Measurements from ENCODE around the gene LTK. TPM values are rescaled to one million over a fixed set of nuclear protein-coding genes. Genes with fewer than 3 reads are reported as not detected.
A peak's percentile ranks its signal among the peaks of the same experiment; 100 is the strongest.

LTK gene
- total RNA-seq, 2 experiments from 2014 or later, result 9.7 to 9.9 TPM

GRCh38 chr15:41502795-41503668, 10.6 kb downstream of the LTK start:
- no peak for TF ChIP-seq CTCF (IDR thresholded peaks at IDR 0.05)

GRCh38 chr15:41501931-41502794, 11.5 kb downstream of the LTK start:
- DNase-seq (peak in 7 of 14 experiments; percentile 29 to 74 (median 52)), ATAC-seq (ENCODE audit: poor library complexity) (peak; percentile 83)
- ChIA-PET CTCF (interaction anchor here (1.8 kb wide), 1 partner anchor 55 kb away, joined by 4 read pairs; no protein-coding TSS in a partner anchor), POLR2A (interaction anchor here (0.9 to 1.4 kb wide), 4 partner anchors 9 to 170 kb away, joined by 3 to 6 read pairs (median 4); partner anchors contain the start of genes ITPKA, NUSAP1 and OIP5)
- TF ChIP-seq CTCF (IDR thresholded peaks at IDR 0.05), result no peak
- Mint-ChIP-seq H3K27me3 (peaks cover 68% of the 10 kb centered on the region), H3K4me1 (ENCODE audit: low read depth) (peaks cover 18% of the 10 kb centered on the region), H3K9me3 (no peaks in the 10 kb centered on the region), H3K4me3 (peak overlapping the region; percentile 82), H3K27ac (no peak overlapping the region), H3K36me3 (ENCODE audit: low read depth) (no peaks in the 10 kb centered on the region)
- Histone ChIP-seq H3K36me3 (ENCODE audit: insufficient read depth, low read length) (no peaks in the 10 kb centered on the region), H3K27me3 (ENCODE audit: control insufficient read depth in 1 of 2, insufficient read depth in 2 of 2, low read length in 2 of 2) (peaks cover 43 to 45% of the 10 kb centered on the region in 2 experiments), H3K9me3 (ENCODE audit: control insufficient read depth in 1 of 2, insufficient read depth in 1 of 2, low read length in 2 of 2) (peaks cover 0 to 4% of the 10 kb centered on the region in 2 experiments), H3K27ac (ENCODE audit: low read depth in 1 of 2, low read length in 2 of 2) (no peak overlapping the region), H3K4me3 (ENCODE audit: low read length) (peak overlapping the region; percentile 52), H3K4me1 (ENCODE audit: insufficient read depth, low read length) (peaks cover 30% of the 10 kb centered on the region)
- intact Hi-C loops (cut with DNase I, micrococcal nuclease), result no loop called here

More at GRCh38 chr15:41502795-41503668, 10.6 kb downstream of the LTK start:
- DNase-seq (no peak), ATAC-seq (ENCODE audit: poor library complexity) (peak; percentile 7)
- H3K9me3 ChIP-seq (ENCODE audit: control insufficient read depth in 1 of 2, insufficient read depth in 1 of 2, low read length in 2 of 2), result peaks cover 0 to 4% of the 10 kb centered on the region in 2 experiments
- H3K4me3 ChIP-seq (ENCODE audit: low read length), result peak overlapping the region; percentile 52
- H3K4me3 Mint-ChIP-seq, result peak overlapping the region; percentile 82
- CTCF ChIA-PET, result interaction anchor here (0.5 to 1.2 kb wide), 2 partner anchors 32 to 37 kb away, joined by 3 read pairs; no protein-coding TSS in a partner anchor
- no peaks in the 10 kb centered on the region for H3K36me3 Mint-ChIP-seq (ENCODE audit: low read depth)
- peaks cover 34 to 38% of the 10 kb centered on the region in 2 experiments for H3K27me3 ChIP-seq (ENCODE audit: control insufficient read depth in 1 of 2, insufficient read depth in 2 of 2, low read length in 2 of 2)
- peaks cover 18% of the 10 kb centered on the region for H3K4me1 Mint-ChIP-seq (ENCODE audit: low read depth)
- no peaks in the 10 kb centered on the region for H3K9me3 Mint-ChIP-seq
- no peak overlapping the region for H3K27ac Mint-ChIP-seq
- intact Hi-C loops (cut with DNase I, micrococcal nuclease), result no loop called here
- H3K27ac ChIP-seq (ENCODE audit: low read depth in 1 of 2, low read length in 2 of 2), result no peak overlapping the region
- POLR2A ChIA-PET, result interaction anchor here (1.4 kb wide), 1 partner anchor 55 kb away, joined by 3 read pairs; no protein-coding TSS in a partner anchor
- peaks cover 30% of the 10 kb centered on the region for H3K4me1 ChIP-seq (ENCODE audit: insufficient read depth, low read length)
- peaks cover 59% of the 10 kb centered on the region for H3K27me3 Mint-ChIP-seq
- no peaks in the 10 kb centered on the region for H3K36me3 ChIP-seq (ENCODE audit: insufficient read depth, low read length)

All from CD4-positive, alpha-beta T cell (primary cell).